SK-N-MC (cell line): ENCODE data around the gene RHBDL1.

Experiments used
- EZH2 ChIP-seq: fragments of 200-600 bp; sonication (generic); IDR thresholded peaks from one replicate; pipeline ENCODE4 v1.6.1; 2017; ENCODE audit warnings: antibody characterized with exemption
- FOXP2 ChIP-seq: optimal IDR thresholded peaks from 2 replicates; pipeline ENCODE3; 2011; ENCODE audit warnings: mild to moderate bottlenecking, moderate library complexity; ENCODE audit not compliant: insufficient read depth; ENCODE audit errors: extremely low read length, control extremely low read depth
- POLR2AphosphoS5 ChIP-seq: IDR thresholded peaks from 2 replicates; pipeline ENCODE4 v1.6.1; 2012; ENCODE audit warnings: mild to moderate bottlenecking, low read depth, low read length, borderline replicate concordance

GRCh38 chr16:673399-673991 lies 2.0 kb upstream of the RHBDL1 start:
- TF ChIP-seq EZH2 (no peak), POLR2AphosphoS5 (no peak), FOXP2 (no peak)
